AG04450 (cell line): ENCODE data around the gene PRLR. TPM values are rescaled to one million over a fixed set of nuclear protein-coding genes. Genes with fewer than 3 reads are reported as not detected.
"Not testable (repeated sequence)": the region's sequence is repeated elsewhere in the genome, so short reads cannot be mapped to it uniquely, and the experiment has no call there.

Experiments used
- CTCF ChIA-PET: fragments of 300-600, 350-600 bp; formaldehyde crosslinking; extraction: SDS; loops from one replicate; lab custom pipeline; 2022; ENCODE audit warnings: antibody characterized with exemption, inconsistent platforms; lab: Charles Lee
- POLR2A ChIA-PET: fragments of 350-600 bp; formaldehyde crosslinking; extraction: SDS; loops from one replicate; lab custom pipeline; 2021; ENCODE audit warnings: antibody characterized with exemption, inconsistent platforms; lab: Yijun Ruan, JAX
- DNase-seq: peaks from one replicate; pipeline ENCODE4 v3.0.0-alpha.2; 2011; ENCODE audit warnings: low read depth, low spot score
- H3K27ac ChIP-seq: one replicate; pipeline ENCODE4 v1.5.1; 2012; ENCODE audit warnings: low read depth, low read length, control low read depth
- H3K27me3 ChIP-seq: one replicate; pipeline ENCODE4 v1.6.0; 2012; ENCODE audit warnings: low read length; ENCODE audit not compliant: control insufficient read depth, insufficient read depth
- H3K4me3 ChIP-seq: 2 replicates; pipeline ENCODE4 v1.5.1; 2011; ENCODE audit warnings: mild to moderate bottlenecking, low read depth, low read length, control low read depth
- H3K9me3 ChIP-seq: 2 replicates; pipeline ENCODE4 v1.5.1; 2012; ENCODE audit warnings: low read length; ENCODE audit not compliant: control insufficient read depth, insufficient read depth
- polyA plus RNA-seq: library from polyadenylated mRNA; depleted of rRNA; stranded (reverse); fragments of >200 nt; gene quantifications from 2 replicates; pipeline ENCODE4 v1.2.3, GENCODE V29; 2011
- TF ChIP-seq, protein P1 (sequence below): IDR thresholded peaks from 2 replicates; pipeline ENCODE4 v1.5.1; 2011; ENCODE audit warnings: low read depth, low read length, control low read depth, inconsistent platforms

PRLR gene
- polyA plus RNA-seq, 1 experiment: not detected

DNA sequence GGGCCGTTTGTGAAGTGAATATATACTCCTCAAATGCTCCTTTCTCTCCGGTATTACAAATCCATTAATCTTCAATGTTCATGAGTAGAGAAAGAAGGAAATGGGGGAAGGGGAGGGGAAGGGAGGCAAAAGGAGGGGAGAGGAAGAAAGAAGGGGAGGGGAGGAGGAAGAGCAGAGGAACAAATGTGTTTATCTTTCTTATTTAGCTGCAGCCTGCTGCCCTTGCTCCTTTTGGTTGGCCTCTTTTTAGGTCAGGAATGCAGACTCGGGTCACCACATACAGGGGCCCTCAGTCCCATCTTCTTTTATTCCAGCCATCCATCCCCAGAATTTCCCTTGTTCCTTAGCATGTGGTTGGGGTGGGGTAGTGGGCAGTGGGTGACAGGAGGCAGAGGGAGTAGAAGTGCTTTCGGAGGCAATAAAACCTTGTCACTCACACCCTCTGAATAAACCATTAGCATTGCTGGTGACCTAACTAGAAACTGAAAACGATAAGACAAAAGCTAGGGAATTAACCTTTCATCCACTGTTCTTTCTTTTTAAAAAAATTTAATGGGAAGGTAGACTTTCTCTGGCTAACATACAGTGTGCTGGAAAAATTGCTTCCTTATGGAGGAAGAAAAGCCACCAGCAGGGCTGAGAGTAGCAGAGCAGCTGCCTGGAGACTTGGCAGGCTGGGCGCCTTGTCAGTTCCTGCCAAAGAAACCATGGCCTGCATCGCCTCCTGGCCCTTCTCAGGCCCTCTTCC, 16.8 kb upstream of the PRLR start:
- H3K27me3 ChIP-seq: peaks cover 2% of the 10 kb centered on the region
- no peak for DNase-seq
- CTCF ChIA-PET: no interaction called here
- POLR2A ChIA-PET: no interaction called here
- no peak overlapping the region for H3K27ac ChIP-seq
- H3K9me3 ChIP-seq: no peaks in the 10 kb centered on the region
- TF ChIP-seq, protein P1, sequence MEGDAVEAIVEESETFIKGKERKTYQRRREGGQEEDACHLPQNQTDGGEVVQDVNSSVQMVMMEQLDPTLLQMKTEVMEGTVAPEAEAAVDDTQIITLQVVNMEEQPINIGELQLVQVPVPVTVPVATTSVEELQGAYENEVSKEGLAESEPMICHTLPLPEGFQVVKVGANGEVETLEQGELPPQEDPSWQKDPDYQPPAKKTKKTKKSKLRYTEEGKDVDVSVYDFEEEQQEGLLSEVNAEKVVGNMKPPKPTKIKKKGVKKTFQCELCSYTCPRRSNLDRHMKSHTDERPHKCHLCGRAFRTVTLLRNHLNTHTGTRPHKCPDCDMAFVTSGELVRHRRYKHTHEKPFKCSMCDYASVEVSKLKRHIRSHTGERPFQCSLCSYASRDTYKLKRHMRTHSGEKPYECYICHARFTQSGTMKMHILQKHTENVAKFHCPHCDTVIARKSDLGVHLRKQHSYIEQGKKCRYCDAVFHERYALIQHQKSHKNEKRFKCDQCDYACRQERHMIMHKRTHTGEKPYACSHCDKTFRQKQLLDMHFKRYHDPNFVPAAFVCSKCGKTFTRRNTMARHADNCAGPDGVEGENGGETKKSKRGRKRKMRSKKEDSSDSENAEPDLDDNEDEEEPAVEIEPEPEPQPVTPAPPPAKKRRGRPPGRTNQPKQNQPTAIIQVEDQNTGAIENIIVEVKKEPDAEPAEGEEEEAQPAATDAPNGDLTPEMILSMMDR: no peak
- H3K4me3 ChIP-seq: no peak overlapping the region

DNA sequence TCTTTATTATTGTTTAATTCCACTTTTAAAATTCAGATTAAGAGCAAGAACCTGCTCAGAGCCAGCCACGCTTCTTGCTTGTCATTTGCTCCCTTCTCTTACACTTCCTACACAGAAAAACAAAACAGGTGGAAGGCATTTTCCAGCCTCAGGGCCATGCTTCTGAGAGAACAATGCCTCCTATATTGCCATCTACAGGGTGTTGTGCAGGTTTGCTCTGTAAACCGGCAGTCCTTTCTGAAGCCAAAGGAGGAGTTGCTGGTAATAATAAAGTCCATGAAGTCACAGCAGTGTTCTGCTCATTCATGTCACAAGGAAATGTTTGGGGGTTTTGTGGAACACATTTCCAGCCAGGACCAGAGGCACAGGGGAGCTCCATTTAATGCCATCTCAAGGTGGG, 16.1 kb upstream of the PRLR start:
- Histone ChIP-seq H3K9me3 (no peaks in the 10 kb centered on the region), H3K4me3 (no peak overlapping the region), H3K27me3 (peaks cover 2% of the 10 kb centered on the region), H3K27ac (no peak overlapping the region)
- DNase-seq: no peak
- TF ChIP-seq, protein P1: no peak
- POLR2A ChIA-PET: no interaction called here
- CTCF ChIA-PET: no interaction called here

DNA sequence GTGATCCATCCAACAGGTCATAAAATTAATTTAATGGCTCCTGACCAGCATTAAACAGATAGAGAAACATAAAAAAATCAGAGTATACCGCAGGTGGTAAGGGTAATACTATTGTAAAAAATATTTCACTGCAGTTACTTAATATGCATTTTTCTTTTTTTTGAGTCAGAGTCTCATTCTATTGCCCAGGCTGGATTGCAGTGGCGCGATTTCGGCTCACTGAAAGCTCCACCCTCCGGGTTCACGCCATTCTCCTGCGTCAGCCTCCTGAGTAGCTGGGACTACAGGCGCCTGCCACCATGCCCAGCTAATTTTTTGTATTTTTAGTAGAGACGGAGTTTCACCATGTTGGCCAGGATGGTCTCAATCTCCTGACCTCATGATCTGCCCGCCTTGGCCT, 15.1 kb upstream of the PRLR start:
- POLR2A ChIA-PET, H3K27ac ChIP-seq, DNase-seq, CTCF ChIA-PET, H3K27me3 ChIP-seq, H3K9me3 ChIP-seq, H3K4me3 ChIP-seq: not testable (repeated sequence)

DNA sequence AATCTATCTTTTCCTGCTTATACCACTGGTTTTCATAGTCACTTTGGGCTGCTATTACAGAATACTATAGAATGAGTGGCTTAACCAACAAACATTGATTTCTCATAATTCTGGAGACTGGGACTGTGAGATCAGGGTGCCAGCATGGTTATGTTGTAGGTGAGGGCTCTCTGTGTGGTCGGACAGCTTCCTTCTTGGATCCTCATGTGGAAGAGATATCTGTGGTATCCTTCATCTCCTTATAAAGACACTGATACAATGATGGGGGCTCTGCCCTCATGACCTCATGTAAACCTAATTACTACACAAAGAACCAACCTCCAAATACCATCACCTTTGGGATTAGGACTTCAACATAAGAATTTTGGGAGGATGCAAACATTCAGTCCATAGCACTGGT, 13.9 kb upstream of the PRLR start:
- peaks cover 2% of the 10 kb centered on the region for H3K27me3 ChIP-seq
- POLR2A ChIA-PET: no interaction called here
- no peak for DNase-seq
- no peak overlapping the region for H3K4me3 ChIP-seq
- TF ChIP-seq, protein P1: no peak
- H3K9me3 ChIP-seq: no peaks in the 10 kb centered on the region
- H3K27ac ChIP-seq: no peak overlapping the region
- CTCF ChIA-PET: no interaction called here

DNA sequence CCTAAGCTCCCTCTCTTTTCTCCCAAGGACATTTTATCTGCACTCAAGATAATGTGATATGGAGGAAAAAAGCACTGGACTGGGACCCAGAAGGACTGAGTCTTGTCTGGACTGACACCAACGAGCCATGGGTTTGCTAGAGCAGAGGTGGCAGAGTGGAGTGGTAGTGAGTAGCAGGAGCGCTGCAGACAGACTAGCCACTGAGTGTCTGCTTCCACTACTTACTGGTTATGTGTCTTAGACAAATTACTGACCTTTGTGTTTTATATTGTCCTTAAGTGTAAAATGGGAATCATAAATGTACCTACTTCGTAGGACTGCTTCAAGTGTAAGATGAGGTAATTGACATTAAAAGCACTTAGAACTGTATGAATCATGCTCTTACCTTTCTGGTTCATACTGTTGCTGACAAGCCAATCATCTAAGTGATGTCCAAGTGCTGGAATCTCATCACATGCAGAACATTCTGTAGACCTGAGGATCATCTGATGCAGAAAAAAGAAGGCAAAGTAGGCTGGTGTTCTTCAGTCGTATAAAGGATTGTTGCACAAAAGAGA, 12.5 kb upstream of the PRLR start:
- TF ChIP-seq, protein P1: no peak
- Histone ChIP-seq H3K27ac (no peak overlapping the region), H3K27me3 (peaks cover 2% of the 10 kb centered on the region), H3K9me3 (no peaks in the 10 kb centered on the region), H3K4me3 (no peak overlapping the region)
- CTCF ChIA-PET: no interaction called here
- POLR2A ChIA-PET: no interaction called here
- no peak for DNase-seq
